Activated CD4-positive, alpha-beta T cell treated with anti-CD3 and anti-CD28 coated beads, Interleukin-2, amount 10 ng/mL, durations not matched to agents 7 days and 5 days (primary cell): Measurements from ENCODE around the gene MN1. TPM values are rescaled to one million over a fixed set of nuclear protein-coding genes. Genes with fewer than 3 reads are reported as not detected.

Source experiments
- CTCF ChIA-PET: fragments of 350-600 bp; sonication (Branson Sonifier 250); formaldehyde crosslinking; loops from one replicate; lab custom pipeline; 2021; ENCODE audit warnings: antibody characterized with exemption; lab: Charles Lee
- POLR2A ChIA-PET: fragments of 350-600 bp; sonication (Branson Sonifier 250); formaldehyde crosslinking; loops from one replicate; lab custom pipeline; 2021; ENCODE audit warnings: antibody characterized with exemption; lab: Charles Lee
- DNase-seq: peaks from one replicate; pipeline ENCODE4 v3.0.0-alpha.2; 2020
- H3K27ac Mint-ChIP-seq: one replicate; pipeline ENCODE4 v1.8.0; 2021; ENCODE audit warnings: mild to moderate bottlenecking, moderate library complexity, mixed read lengths
- H3K27me3 Mint-ChIP-seq: one replicate; pipeline ENCODE4 v1.8.0; 2021; ENCODE audit warnings: mixed read lengths
- H3K36me3 Mint-ChIP-seq: one replicate; pipeline ENCODE4 v1.8.0; 2021; ENCODE audit warnings: low read depth, mixed read lengths
- H3K4me1 Mint-ChIP-seq: one replicate; pipeline ENCODE4 v1.8.0; 2021; ENCODE audit warnings: mixed read lengths
- H3K4me3 Mint-ChIP-seq: one replicate; pipeline ENCODE4 v1.8.0; 2021; ENCODE audit warnings: mild to moderate bottlenecking, moderate library complexity, mixed read lengths
- H3K9me3 Mint-ChIP-seq: one replicate; pipeline ENCODE4 v1.8.0; 2021; ENCODE audit warnings: mixed read lengths
- total RNA-seq, 2 experiments: library from RNA; stranded (reverse); gene quantifications; one replicate each; pipeline ENCODE4 v1.2.3, GENCODE V29; 2021

The MN1 gene
- total RNA-seq, 2 experiments from 2014 or later: 0.10 to 0.12 TPM

- H3K27me3 Mint-ChIP-seq: no peaks in the 10 kb centered on the region
- POLR2A ChIA-PET: no interaction called here
- H3K4me3 Mint-ChIP-seq: no peak overlapping the region
- DNase-seq: no peak
- H3K27ac Mint-ChIP-seq: no peak overlapping the region
- no peaks in the 10 kb centered on the region for H3K9me3 Mint-ChIP-seq
- CTCF ChIA-PET: no interaction called here
- no peaks in the 10 kb centered on the region for H3K4me1 Mint-ChIP-seq
- no peaks in the 10 kb centered on the region for H3K36me3 Mint-ChIP-seq
These were observed 14.4 kb upstream of the MN1 start for GRCh38 chr22:27815826-27816530.

DNA sequence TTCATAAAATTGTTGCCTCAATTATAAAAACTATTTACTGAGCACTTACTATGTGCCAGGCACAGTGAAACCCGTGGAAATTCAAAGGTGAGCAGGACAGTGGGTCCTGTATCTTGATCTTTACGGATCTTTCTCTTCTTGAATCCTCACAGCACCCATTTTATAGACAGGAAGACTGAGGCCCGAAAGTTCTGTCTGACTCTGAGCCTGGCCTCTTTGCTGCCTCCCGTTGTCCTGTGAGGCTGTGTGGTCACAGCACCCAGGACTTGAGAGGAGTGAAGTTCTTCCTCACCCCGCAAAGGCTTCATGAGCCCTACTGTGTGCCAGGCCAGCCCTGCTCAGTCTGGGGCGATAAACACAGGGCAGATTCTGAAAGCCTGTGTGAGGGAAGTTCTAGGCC, 13.4 kb upstream of the MN1 start:
- Mint-ChIP-seq H3K4me3 (no peak overlapping the region), H3K36me3 (no peaks in the 10 kb centered on the region), H3K27me3 (no peaks in the 10 kb centered on the region), H3K9me3 (no peaks in the 10 kb centered on the region), H3K27ac (no peak overlapping the region), H3K4me1 (no peaks in the 10 kb centered on the region)
- POLR2A ChIA-PET: no interaction called here
- DNase-seq: no peak
- CTCF ChIA-PET: no interaction called here

DNA sequence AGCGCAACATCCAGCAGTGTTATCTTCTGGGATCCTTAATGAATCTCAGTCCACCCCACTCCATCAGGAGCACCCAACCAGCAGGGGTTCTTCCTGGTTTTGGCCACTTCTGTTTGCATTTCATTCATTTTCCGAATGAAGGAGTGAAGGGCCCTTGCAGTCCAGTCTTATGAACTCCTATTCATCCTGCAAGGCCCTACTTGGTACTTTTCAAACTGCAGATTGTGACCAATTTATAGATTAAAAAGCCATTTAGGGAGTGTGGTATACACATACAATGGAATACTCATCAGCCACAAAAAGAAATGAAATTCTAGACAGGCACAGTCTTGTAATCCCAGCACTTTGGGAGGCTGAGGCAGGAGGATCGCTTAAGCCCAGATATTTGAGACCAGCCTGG, 10.2 kb upstream of the MN1 start:
- no peak overlapping the region for H3K4me3 Mint-ChIP-seq
- no peaks in the 10 kb centered on the region for H3K4me1 Mint-ChIP-seq
- H3K27me3 Mint-ChIP-seq: peaks cover 3% of the 10 kb centered on the region
- no peak for DNase-seq
- ChIA-PET CTCF (no interaction called here), POLR2A (no interaction called here)
- no peak overlapping the region for H3K27ac Mint-ChIP-seq
- H3K36me3 Mint-ChIP-seq: no peaks in the 10 kb centered on the region
- H3K9me3 Mint-ChIP-seq: no peaks in the 10 kb centered on the region

GRCh38 chr22:27810609-27811151, 9.1 kb upstream of the MN1 start:
- Mint-ChIP-seq H3K4me3 (no peak overlapping the region), H3K27me3 (peaks cover 3% of the 10 kb centered on the region), H3K27ac (no peak overlapping the region), H3K9me3 (no peaks in the 10 kb centered on the region), H3K4me1 (no peaks in the 10 kb centered on the region), H3K36me3 (no peaks in the 10 kb centered on the region)
- POLR2A ChIA-PET: no interaction called here
- no peak for DNase-seq
- CTCF ChIA-PET: no interaction called here

DNA sequence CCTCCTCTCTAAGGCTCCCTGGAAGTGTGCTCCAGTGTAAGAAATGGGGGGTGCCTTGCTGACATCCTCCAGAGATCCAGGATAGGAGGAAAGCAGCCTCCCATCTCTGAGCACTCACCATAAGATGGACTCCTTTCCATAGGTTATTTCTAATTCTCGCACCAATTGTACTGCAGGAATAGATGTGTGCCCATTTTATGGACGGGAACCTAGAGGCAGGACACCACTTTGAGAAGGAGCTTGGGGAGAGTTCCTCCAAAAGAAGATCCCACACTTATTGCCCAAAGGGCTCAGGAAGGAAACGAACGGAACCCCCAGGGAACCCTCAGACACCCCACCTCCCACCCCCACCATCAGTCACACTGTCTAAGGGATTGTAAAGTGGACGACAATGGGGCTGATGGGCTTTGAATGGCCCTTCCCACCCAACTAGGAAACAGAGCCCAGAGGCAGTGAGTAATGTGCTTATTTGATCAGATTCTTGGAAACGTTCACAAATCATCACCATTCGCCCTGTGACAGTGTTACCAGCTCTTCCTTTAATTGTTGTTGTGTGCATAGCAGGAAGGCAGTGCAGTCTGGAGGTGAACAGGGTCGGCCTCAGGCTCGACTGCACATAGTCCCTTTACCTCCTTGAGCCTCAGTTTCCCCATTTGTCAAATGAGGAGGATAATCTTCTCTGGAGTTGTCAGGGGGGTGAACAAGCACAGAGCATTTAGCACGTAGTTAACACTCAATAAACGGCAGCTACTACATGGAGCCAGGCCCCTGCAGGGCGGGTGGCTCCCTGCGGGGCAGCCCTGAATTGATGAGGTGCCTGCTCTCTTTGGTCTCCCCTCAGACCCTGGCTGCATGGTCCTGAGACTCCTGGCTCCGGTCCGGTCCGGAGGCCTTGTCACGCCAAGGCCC, 8.4 kb upstream of the MN1 start:
- ChIA-PET POLR2A (no interaction called here), CTCF (no interaction called here)
- no peaks in the 10 kb centered on the region for H3K4me1 Mint-ChIP-seq
- H3K27ac Mint-ChIP-seq: no peak overlapping the region
- no peak overlapping the region for H3K4me3 Mint-ChIP-seq
- no peaks in the 10 kb centered on the region for H3K9me3 Mint-ChIP-seq
- H3K27me3 Mint-ChIP-seq: peaks cover 10% of the 10 kb centered on the region
- no peak for DNase-seq
- H3K36me3 Mint-ChIP-seq: no peaks in the 10 kb centered on the region

GRCh38 chr22:27809226-27809603, 7.7 kb upstream of the MN1 start:
- peaks cover 14% of the 10 kb centered on the region for H3K27me3 Mint-ChIP-seq
- H3K27ac Mint-ChIP-seq: no peak overlapping the region
- H3K4me3 Mint-ChIP-seq: no peak overlapping the region
- CTCF ChIA-PET: no interaction called here
- H3K4me1 Mint-ChIP-seq: no peaks in the 10 kb centered on the region
- no peak for DNase-seq
- POLR2A ChIA-PET: no interaction called here
- H3K9me3 Mint-ChIP-seq: no peaks in the 10 kb centered on the region
- H3K36me3 Mint-ChIP-seq: no peaks in the 10 kb centered on the region

GRCh38 chr22:27808451-27809225, 7.1 kb upstream of the MN1 start:
- no peaks in the 10 kb centered on the region for H3K36me3 Mint-ChIP-seq
- no peak overlapping the region for H3K4me3 Mint-ChIP-seq
- peaks cover 15% of the 10 kb centered on the region for H3K27me3 Mint-ChIP-seq
- no peak for DNase-seq
- CTCF ChIA-PET: no interaction called here
- no peak overlapping the region for H3K27ac Mint-ChIP-seq
- POLR2A ChIA-PET: no interaction called here
- H3K4me1 Mint-ChIP-seq: no peaks in the 10 kb centered on the region
- H3K9me3 Mint-ChIP-seq: no peaks in the 10 kb centered on the region

- no peaks in the 10 kb centered on the region for H3K9me3 Mint-ChIP-seq
- no peak overlapping the region for H3K27ac Mint-ChIP-seq
- H3K4me3 Mint-ChIP-seq: no peak overlapping the region
- peaks cover 7% of the 10 kb centered on the region for H3K4me1 Mint-ChIP-seq
- no peak for DNase-seq
- POLR2A ChIA-PET: no interaction called here
- no peaks in the 10 kb centered on the region for H3K36me3 Mint-ChIP-seq
- H3K27me3 Mint-ChIP-seq: peaks cover 30% of the 10 kb centered on the region
- CTCF ChIA-PET: no interaction called here
These were observed 4.3 kb upstream of the MN1 start for GRCh38 chr22:27805841-27806240.

GRCh38 chr22:27804470-27805297, 3.1 kb upstream of the MN1 start:
- Mint-ChIP-seq H3K27me3 (peaks cover 30% of the 10 kb centered on the region), H3K4me3 (no peak overlapping the region), H3K36me3 (no peaks in the 10 kb centered on the region), H3K9me3 (no peaks in the 10 kb centered on the region), H3K27ac (no peak overlapping the region), H3K4me1 (peaks cover 7% of the 10 kb centered on the region)
- ChIA-PET CTCF (no interaction called here), POLR2A (no interaction called here)
- DNase-seq: peak; percentile 59

DNA sequence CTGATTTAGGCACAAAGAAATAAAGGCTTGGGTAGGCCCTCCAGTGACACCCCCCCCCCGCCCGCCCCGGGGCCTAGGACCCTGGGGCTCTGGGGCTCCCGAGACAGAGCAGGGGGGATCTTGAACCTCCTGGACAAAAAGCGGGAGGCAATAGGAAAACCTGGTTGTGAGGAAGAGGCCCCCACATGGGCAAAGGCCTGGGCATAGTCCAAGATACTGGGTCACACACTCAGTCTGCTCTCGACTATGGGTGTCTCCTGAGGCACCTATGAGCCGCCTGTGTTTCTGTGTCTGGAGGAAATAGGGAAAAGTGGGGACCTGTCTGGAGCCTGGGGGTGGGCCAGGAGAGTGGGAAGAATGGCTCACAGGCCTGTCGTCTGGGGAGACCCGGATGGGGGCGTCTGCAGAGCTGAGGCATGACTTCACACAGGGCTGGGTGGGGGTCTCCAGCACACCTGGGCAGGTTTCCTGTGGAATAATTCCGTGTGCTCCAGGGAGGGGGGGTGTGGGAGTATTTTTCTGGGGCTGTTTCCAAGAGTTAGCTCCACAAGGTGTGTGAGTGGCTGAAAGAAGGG, 2.4 kb upstream of the MN1 start:
- ChIA-PET POLR2A (no interaction called here), CTCF (no interaction called here)
- peaks cover 30% of the 10 kb centered on the region for H3K27me3 Mint-ChIP-seq
- no peaks in the 10 kb centered on the region for H3K9me3 Mint-ChIP-seq
- peaks cover 7% of the 10 kb centered on the region for H3K4me1 Mint-ChIP-seq
- DNase-seq: no peak
- no peak overlapping the region for H3K4me3 Mint-ChIP-seq
- H3K27ac Mint-ChIP-seq: no peak overlapping the region
- no peaks in the 10 kb centered on the region for H3K36me3 Mint-ChIP-seq

- H3K4me3 Mint-ChIP-seq: peak overlapping the region; percentile 73
- H3K27ac Mint-ChIP-seq: no peak overlapping the region
- H3K9me3 Mint-ChIP-seq: no peaks in the 10 kb centered on the region
- DNase-seq: no peak
- no peaks in the 10 kb centered on the region for H3K36me3 Mint-ChIP-seq
- peaks cover 27% of the 10 kb centered on the region for H3K27me3 Mint-ChIP-seq
- ChIA-PET CTCF (no interaction called here), POLR2A (no interaction called here)
- peaks cover 7% of the 10 kb centered on the region for H3K4me1 Mint-ChIP-seq
These were observed 954 bp upstream of the MN1 start for GRCh38 chr22:27802346-27803073.
